Measurements from ENCODE around the gene SHISA4. TPM values are rescaled to one million over a fixed set of nuclear protein-coding genes. Genes with fewer than 3 reads are reported as not detected.
"Not testable (repeated sequence)": the region's sequence is repeated elsewhere in the genome, so short reads cannot be mapped to it uniquely, and the experiment has no call there.

SHISA4 gene
- total and polyA plus RNA-seq, 2 experiments from 2014 or later: 42.4 to 48.0 TPM

DNA sequence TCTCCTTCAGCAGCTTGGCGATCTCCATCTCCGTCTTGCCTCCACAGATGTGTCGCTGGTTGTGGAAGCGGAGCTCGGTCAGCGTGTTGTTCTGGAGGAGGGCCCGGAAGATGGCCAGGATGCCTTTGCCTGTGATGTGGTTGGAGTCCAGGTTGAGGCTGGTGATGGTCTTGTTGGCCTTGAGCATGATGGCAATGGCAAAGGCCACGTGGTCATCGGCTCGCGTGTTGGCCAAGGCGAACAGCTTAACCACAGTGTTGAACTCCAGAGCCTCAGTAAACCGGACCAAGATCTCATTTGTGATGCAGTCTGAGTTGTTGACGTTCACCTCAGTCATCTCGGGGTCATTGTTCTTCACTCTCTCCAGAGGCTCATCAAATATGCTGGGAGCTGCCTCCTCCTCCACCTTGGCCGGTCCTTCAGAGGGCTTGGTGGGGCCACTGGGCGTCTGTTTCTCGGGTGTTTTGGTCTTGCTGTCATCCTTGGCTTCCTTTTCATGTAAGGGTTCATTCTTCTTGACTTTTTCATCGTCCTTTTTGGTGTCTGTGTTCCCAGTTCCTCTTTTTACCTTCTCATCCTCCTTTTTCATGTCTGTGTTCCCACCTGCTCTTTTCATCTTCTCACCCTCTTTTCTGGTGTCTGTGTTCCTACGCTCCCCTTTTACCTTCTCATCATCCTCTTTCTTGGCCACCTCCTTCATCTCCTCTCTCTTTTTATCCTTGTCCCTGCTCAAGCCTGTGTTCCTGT is 11.2 kb downstream of the SHISA4 start:
- Histone ChIP-seq H3K4me1 (ENCODE audit: insufficient read depth) (peaks cover 36% of the 10 kb centered on the region), H3K27ac (no peak overlapping the region), H3K9me3 (ENCODE audit: low read depth) (no peaks in the 10 kb centered on the region), H3K27me3 (replicated peaks; ENCODE audit: insufficient read depth) (no peaks in the 10 kb centered on the region), H3K79me2 (ENCODE audit: insufficient read depth) (no peaks in the 10 kb centered on the region), H3K4me3 (no peak overlapping the region), H3K9me2 (ENCODE audit: insufficient read depth) (no peaks in the 10 kb centered on the region), H4K20me1 (ENCODE audit: insufficient read depth) (no peaks in the 10 kb centered on the region), H2AFZ (no peak overlapping the region), H3K36me3 (ENCODE audit: low read depth) (no peaks in the 10 kb centered on the region), H3K4me2 (ENCODE audit: unreplicated experiment) (no peak overlapping the region), H3K9ac (no peak overlapping the region), H3F3A (ENCODE audit: insufficient read depth) (peaks cover 31% of the 10 kb centered on the region)
- DNase-seq: no peak
- in situ Hi-C loops (cut with MboI): loop anchor here (25.0 kb wide), 1 partner anchor 212 kb away; the partner anchor contains the start of gene GPR37L1
- 93% methylated on average over 20 of the region's 20 CpGs for WGBS, 2 experiments (ENCODE audit: low coverage in 1 of 2, low lambda C conversion rate in 2 of 2, missing lambda C conversion rate in 2 of 2)
- TF ChIP-seq EZH2 (IDR thresholded peaks at IDR 0.05; ENCODE audit: insufficient read depth, poor library complexity, severe bottlenecking) (no peak), EZH2phosphoT487 (IDR thresholded peaks at IDR 0.05; ENCODE audit: insufficient read depth, low read depth) (no peak)

DNA sequence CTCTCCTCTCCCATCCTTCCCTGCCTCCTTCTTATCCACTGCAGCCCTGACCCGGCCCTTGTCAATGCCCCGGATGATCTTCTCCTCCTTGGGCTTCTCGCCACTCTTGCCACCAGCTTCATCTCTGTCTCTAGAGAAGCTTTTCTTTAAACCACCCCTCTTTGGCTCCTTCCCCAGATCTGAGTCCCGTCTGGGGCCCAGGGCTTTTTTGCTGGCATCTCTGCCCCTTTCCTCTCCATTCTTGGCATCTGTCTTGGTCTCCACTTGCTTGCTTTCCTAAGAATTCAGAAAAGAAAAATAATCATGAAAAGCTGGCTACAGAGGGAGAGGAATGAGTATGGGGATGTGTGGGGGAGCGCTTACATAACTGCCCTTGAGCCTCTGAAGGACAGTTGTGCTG is 11.8 kb downstream of the SHISA4 start:
- H3K27me3 ChIP-seq (replicated peaks; ENCODE audit: insufficient read depth): no peaks in the 10 kb centered on the region
- no peak overlapping the region for H3K4me3 ChIP-seq
- 77 to 78% methylated on average over 5 of the region's 5 CpGs for WGBS, 2 experiments (ENCODE audit: low coverage in 1 of 2, low lambda C conversion rate in 2 of 2, missing lambda C conversion rate in 2 of 2)
- no peak overlapping the region for H2AFZ ChIP-seq
- no peak for DNase-seq
- no peak overlapping the region for H3K27ac ChIP-seq
- H3F3A ChIP-seq (ENCODE audit: insufficient read depth): peaks cover 36% of the 10 kb centered on the region
- in situ Hi-C loops (cut with MboI): no loop called here
- no peaks in the 10 kb centered on the region for H3K36me3 ChIP-seq (ENCODE audit: low read depth)
- no peaks in the 10 kb centered on the region for H3K79me2 ChIP-seq (ENCODE audit: insufficient read depth)
- H3K4me2 ChIP-seq (ENCODE audit: unreplicated experiment): no peak overlapping the region
- H3K9ac ChIP-seq: no peak overlapping the region
- no peaks in the 10 kb centered on the region for H3K9me3 ChIP-seq (ENCODE audit: low read depth)
- peaks cover 43% of the 10 kb centered on the region for H3K4me1 ChIP-seq (ENCODE audit: insufficient read depth)
- no peaks in the 10 kb centered on the region for H3K9me2 ChIP-seq (ENCODE audit: insufficient read depth)
- H4K20me1 ChIP-seq (ENCODE audit: insufficient read depth): no peaks in the 10 kb centered on the region
- TF ChIP-seq EZH2phosphoT487 (IDR thresholded peaks at IDR 0.05; ENCODE audit: insufficient read depth, low read depth): no peak
- no peak for TF ChIP-seq EZH2 (IDR thresholded peaks at IDR 0.05; ENCODE audit: insufficient read depth, poor library complexity, severe bottlenecking)

DNA sequence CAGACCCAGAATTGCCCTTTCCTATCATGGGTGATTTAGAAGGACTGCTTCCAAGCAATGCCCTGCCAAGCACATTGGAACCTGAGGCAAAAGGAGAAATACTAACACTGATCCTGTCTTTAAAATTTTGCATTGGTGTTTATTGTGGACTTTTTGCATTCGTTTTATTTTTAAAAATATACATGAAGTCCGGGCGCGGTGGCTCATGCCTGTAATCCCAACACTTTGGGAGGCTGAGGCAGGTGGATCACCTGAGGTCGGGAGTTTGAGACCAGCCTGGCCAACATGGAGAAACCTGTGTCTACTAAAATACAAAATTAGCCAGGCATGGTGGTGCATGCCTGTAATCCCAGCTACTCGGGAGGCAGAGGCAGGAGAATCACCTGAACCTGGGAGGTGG is 12.3 kb downstream of the SHISA4 start:
- H3K27me3 ChIP-seq (replicated peaks; ENCODE audit: insufficient read depth); H3K9me3 ChIP-seq (ENCODE audit: low read depth); H3K4me2 ChIP-seq (ENCODE audit: unreplicated experiment); H4K20me1 ChIP-seq (ENCODE audit: insufficient read depth); H3K79me2 ChIP-seq (ENCODE audit: insufficient read depth); H3K27ac ChIP-seq; H3K4me3 ChIP-seq; in situ Hi-C loops (cut with MboI); H2AFZ ChIP-seq; H3K9ac ChIP-seq; DNase-seq; H3K9me2 ChIP-seq (ENCODE audit: insufficient read depth); H3K36me3 ChIP-seq (ENCODE audit: low read depth): not testable (repeated sequence)
- WGBS, 2 experiments (ENCODE audit: low coverage in 1 of 2, low lambda C conversion rate in 2 of 2, missing lambda C conversion rate in 2 of 2): 89 to 91% methylated on average over 6 of the region's 6 CpGs
- Histone ChIP-seq H3K4me1 (ENCODE audit: insufficient read depth) (peaks cover 44% of the 10 kb centered on the region), H3F3A (ENCODE audit: insufficient read depth) (peaks cover 38% of the 10 kb centered on the region)

DNA sequence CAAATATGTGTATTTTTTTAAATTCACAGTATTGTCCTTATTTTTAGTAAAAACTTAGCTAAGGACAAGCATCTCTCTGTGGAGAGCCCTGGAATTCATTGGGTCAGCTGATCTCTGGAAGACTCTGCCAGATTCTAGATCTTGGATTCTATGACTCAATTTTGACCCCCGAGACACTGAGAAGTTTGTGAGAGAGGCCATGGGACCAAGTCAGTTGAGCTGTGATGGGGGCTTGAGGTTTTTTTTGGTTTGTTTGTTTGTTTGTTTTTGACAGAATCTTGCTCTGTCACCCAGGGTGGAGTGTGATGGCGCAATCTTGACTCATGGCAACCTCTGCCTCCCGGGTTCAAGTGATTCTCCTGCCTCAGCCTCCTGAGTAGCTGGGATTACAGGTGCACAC is 13.5 kb downstream of the SHISA4 start:
- in situ Hi-C loops (cut with MboI): no loop called here
- DNase-seq: peak; percentile 52

More for the DNA sequence above, 13.5 kb downstream of the SHISA4 start:
- 43% methylated on average over 3 of the region's 3 CpGs for WGBS, 2 experiments (ENCODE audit: low coverage in 1 of 2, low lambda C conversion rate in 2 of 2, missing lambda C conversion rate in 2 of 2)
- Histone ChIP-seq H3K9me3 (ENCODE audit: low read depth) (no peaks in the 10 kb centered on the region), H2AFZ (no peak overlapping the region), H3F3A (ENCODE audit: insufficient read depth) (peaks cover 32% of the 10 kb centered on the region), H4K20me1 (ENCODE audit: insufficient read depth) (no peaks in the 10 kb centered on the region), H3K4me3 (no peak overlapping the region), H3K9me2 (ENCODE audit: insufficient read depth) (no peaks in the 10 kb centered on the region), H3K4me2 (ENCODE audit: unreplicated experiment) (no peak overlapping the region), H3K36me3 (ENCODE audit: low read depth) (no peaks in the 10 kb centered on the region), H3K27me3 (replicated peaks; ENCODE audit: insufficient read depth) (no peaks in the 10 kb centered on the region), H3K79me2 (ENCODE audit: insufficient read depth) (no peaks in the 10 kb centered on the region), H3K27ac (no peak overlapping the region), H3K4me1 (ENCODE audit: insufficient read depth) (peaks cover 43% of the 10 kb centered on the region), H3K9ac (no peak overlapping the region)
- no peak for TF ChIP-seq EZH2phosphoT487 (IDR thresholded peaks at IDR 0.05; ENCODE audit: insufficient read depth, low read depth)
- no peak for TF ChIP-seq EZH2 (IDR thresholded peaks at IDR 0.05; ENCODE audit: insufficient read depth, poor library complexity, severe bottlenecking)
